Left cardiac atrium (tissue), 4 donors: ENCODE results near the gene ECSCR. TPM values are rescaled to one million over a fixed set of nuclear protein-coding genes. Genes with fewer than 3 reads are reported as not detected.
"Not testable (repeated sequence)": the region's sequence is repeated elsewhere in the genome, so short reads cannot be mapped to it uniquely, and the experiment has no call there.

Experiments used
- ATAC-seq, 2 donors: fragments of 200-7000 bp; cut with Tn5 transposase; one replicate each; pipeline ENCODE4 v1.9.1; 2020; ENCODE audit warnings: mild to moderate bottlenecking in 2 of 2, moderate library complexity in 2 of 2
- DNase-seq: peaks from one replicate; pipeline ENCODE4 v3.0.0-alpha.2; 2020
- intact Hi-C, 2 donors: fragments of 100-400 bp; cut with DNase I; formaldehyde crosslinking; loops; one replicate each; pipeline versions ENCODE4 v1.14.1 to v1.15.1; 2022 to 2023
- long read RNA-seq: library from polyadenylated mRNA; unstranded; transcript quantifications from one replicate; pipeline ENCODE4 v2.0.0, GENCODE V29; 2021
- total RNA-seq, 2 donors: library from RNA; stranded (reverse); fragmentation: NEBNext Ultra II Directional; extraction: Animal tissue kit (Norgen Biotek cat#: 25700); gene quantifications; one replicate each; pipeline ENCODE4 v1.2.1, GENCODE V29; 2021
- donor health status: DM: no; HTN: yes; CAD: no.
- donor health status: DM: no; HTN: yes; CAD: no; lungs with severe emphysema.
- donor health status: DM: yes; HTN: yes; CAD: no.
- donor health status: Dilated cardiomyopathy.

ECSCR gene, protein sequence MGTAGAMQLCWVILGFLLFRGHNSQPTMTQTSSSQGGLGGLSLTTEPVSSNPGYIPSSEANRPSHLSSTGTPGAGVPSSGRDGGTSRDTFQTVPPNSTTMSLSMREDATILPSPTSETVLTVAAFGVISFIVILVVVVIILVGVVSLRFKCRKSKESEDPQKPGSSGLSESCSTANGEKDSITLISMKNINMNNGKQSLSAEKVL
- total RNA-seq = 10 to 100 TPM; 21.6 to 49.8 TPM
- long read RNA-seq, transcript ECSCR-201 (10 exons, 1,035 nt) = major isoform, 7 of 7 reads
- long read RNA-seq, partial matches to known transcripts = 0 of 7 reads
- long read RNA-seq, other reads (novel, unspliced or antisense) = 0 of 7 reads

- intact Hi-C loops = no loop called here
- DNase-seq (peak; percentile 70), ATAC-seq (peak; percentile 56 to 57)
Measured at GRCh38 chr5:139462586-139463276, at the start of gene ECSCR. ECSCR (minus strand) TSS chr5:139462743; CDS start chr5:139462670, 73 bp downstream.

GRCh38 chr5:139504722-139505121 lies 42.2 kb upstream of the ECSCR start:
- intact Hi-C loops, DNase-seq, ATAC-seq: not testable (repeated sequence)

GRCh38 chr5:139503879-139504278 lies 41.3 kb upstream of the ECSCR start:
- ATAC-seq, DNase-seq, intact Hi-C loops: not testable (repeated sequence)

- DNase-seq, ATAC-seq, intact Hi-C loops: not testable (repeated sequence)
Measured at GRCh38 chr5:139503036-139503817, 40.7 kb upstream of the ECSCR start.

- no peak for ATAC-seq
- intact Hi-C loops = no loop called here
- DNase-seq = no peak
Measured at GRCh38 chr5:139501381-139501780, 38.8 kb upstream of the ECSCR start.

GRCh38 chr5:139495638-139496435 lies 33.3 kb upstream of the ECSCR start:
- ATAC-seq (peak; percentile 35 to 42), DNase-seq (no peak)
- intact Hi-C loops = no loop called here

GRCh38 chr5:139494832-139495231 lies 32.3 kb upstream of the ECSCR start:
- no peak for ATAC-seq
- intact Hi-C loops = no loop called here
- no peak for DNase-seq

DNA sequence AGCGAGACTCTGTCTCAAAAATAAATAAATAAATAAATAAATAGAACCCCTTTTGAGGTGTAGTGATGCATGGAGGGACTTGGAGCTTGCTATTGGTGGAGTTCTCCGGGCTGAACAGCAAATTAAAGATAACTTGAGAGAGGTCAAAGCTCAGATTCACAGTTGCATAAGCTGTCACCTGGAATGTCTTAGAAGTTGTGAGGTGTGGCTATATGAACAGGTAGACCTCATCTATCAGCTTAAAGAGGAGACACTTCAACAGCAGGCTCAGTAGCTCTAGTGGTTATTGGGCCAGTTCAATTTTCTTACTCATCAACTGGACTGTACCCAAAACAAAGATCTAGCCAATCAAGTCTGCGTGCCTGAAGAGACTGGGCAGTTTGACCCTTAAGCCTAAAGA lies 31.7 kb upstream of the ECSCR start:
- DNase-seq = no peak
- ATAC-seq = no peak
- intact Hi-C loops = no loop called here

DNA sequence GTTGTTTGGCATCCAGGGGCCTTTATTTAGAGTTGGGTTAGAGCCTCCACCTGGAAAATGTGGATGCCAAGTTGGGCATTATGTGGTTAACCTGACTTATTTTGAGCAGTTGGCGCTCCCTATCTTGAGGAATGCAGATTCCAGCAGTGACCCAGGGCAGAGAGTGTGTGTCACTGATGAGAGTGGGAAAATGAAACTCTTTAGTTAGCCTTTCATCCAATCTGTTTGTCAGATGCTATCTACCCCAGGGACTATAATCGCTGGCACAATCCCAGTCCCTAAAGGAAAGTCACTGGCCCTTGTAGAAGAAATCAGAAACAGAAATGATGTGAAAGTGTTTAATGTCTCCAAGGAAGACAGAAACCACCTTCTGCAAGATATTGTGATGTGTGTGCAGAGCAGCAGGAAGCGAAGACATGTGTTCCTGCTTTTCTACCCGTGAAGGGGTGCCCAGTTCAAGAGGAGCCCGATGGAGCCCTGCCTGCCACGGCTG lies 30.2 kb upstream of the ECSCR start:
- DNase-seq (no peak), ATAC-seq (peak; percentile 59 to 69)
- intact Hi-C loops = no loop called here

DNA sequence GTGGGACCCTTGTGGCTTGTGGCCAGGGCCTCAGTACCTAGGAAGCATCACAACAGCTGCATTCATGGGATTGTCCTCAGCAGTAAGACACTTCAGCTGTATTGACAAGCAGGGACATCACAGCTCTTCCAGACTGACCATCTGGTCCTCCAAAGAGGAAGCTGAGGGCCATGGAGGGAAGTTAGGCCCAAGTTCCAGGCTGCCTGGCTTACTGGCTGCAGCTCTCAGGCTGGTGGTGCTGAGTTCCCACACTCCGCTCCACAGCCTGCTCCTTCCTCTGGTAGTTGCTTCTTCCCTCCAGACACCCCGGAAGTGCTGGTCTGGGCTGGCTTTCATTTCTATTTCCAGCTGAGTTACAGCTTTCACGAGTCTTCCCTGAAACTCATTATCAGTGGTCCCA lies 25.7 kb upstream of the ECSCR start:
- intact Hi-C loops = no loop called here
- ATAC-seq = peak; percentile 48 to 80
- DNase-seq = peak; percentile 52

DNA sequence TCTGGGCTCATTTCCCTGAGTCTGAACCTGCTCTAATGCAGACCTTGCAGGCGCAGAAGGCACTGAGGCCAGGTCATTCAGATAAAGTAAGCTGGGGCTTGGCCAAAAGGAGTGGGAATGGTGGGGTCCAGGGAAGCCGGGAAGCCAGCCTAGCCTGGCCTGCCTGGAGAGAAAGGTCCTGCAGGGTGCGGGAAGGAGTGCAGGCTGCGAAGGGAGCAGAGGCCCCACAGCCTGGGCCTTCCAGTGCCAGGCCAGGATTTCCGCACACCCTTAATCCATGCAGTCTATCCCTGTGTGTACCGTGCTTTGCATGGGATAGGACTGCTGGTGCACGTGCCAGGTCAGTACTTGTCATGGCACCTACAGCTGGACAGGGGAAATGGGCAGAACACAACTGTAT lies 23.7 kb upstream of the ECSCR start:
- ATAC-seq (no peak), DNase-seq (no peak)
- intact Hi-C loops = no loop called here

- not testable (repeated sequence) for ATAC-seq, DNase-seq
- intact Hi-C loops = loop anchor here in 1 of 2 donors (2.0 kb wide), 1 partner anchor 64 kb away; no protein-coding TSS in a partner anchor
Measured at GRCh38 chr5:139482890-139483208, 20.3 kb upstream of the ECSCR start.

DNA sequence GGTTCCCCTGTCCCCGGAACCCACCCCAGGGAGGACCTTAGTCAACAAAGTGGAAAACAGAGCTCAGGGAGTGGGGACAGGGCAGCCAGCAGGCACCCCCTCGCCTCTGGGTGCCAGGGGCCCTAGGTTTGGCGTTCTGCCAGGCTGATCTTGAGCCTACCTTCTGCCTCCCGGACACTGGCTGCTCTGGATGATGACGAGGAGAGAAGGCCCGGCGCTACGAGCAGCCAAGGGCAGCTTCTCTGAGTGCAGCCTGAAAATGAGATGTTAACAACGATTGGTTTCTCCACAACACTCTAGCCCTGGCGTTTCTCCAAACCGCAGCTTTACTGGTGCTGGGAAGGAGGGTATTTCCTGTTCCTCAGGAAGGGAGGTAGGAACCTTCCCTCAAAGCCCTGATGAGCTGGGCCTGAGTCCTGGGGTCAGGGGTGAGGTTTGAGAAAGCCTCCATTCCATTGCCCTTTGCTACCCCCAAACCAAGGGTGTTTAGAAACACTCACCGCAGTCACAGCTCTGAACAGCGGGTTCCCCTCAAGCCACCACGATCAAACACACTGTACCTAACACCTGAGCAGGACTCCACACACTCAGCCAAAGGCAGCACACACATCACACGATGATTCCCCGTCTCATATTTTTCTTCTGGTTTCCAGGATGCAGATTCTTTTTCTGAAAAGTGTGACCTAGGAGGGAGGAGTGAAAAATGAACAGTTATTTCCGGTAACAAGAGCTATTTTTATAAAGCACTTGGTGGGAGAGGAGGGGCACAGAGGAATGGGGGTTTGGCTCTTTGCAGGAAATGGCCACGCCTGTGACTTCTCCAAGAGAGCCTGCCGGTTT lies 19.7 kb upstream of the ECSCR start, which contains the start of gene STING1:
TSS of gene STING1 (minus strand) at position 709 of the 840 bp plus-strand sequence. CDS start 1,054 bp downstream, outside the sequence.
- DNase-seq (peak; percentile 91), ATAC-seq (peak; percentile 77 to 80)
- intact Hi-C loops = loop anchor here in 1 of 2 donors (2.0 kb wide), 1 partner anchor 63 kb away; no protein-coding TSS in a partner anchor

- ATAC-seq (peak; percentile 54 to 55), DNase-seq (no peak)
- intact Hi-C loops = loop anchor here in 1 of 2 donors (2.0 kb wide), 1 partner anchor 63 kb away; no protein-coding TSS in a partner anchor
Measured at GRCh38 chr5:139481580-139482049, 19.1 kb upstream of the ECSCR start.

GRCh38 chr5:139481122-139481533 lies 18.6 kb upstream of the ECSCR start:
- intact Hi-C loops = no loop called here
- ATAC-seq (peak; percentile 41 to 48), DNase-seq (peak; percentile 59)

DNA sequence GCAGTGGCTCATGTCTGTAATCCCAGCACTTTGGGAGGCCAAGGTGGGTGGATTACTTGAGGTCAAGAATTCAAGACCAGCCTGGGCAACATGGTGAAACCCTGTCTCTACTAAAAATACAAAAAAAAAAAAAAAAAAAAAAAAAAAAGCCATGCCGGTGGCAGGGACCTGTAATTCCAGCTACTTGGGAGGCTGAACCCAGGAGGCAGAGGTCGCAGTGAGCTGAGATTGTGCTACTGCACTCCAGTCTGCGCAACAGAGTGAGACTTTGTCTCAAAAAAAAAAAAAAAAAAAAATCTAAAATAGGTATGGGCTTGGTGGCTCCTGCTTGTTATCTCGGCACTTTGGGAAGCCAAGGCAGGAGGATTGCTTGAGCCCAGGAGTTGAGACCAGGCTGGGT lies 17.2 kb upstream of the ECSCR start:
- intact Hi-C loops, DNase-seq, ATAC-seq: not testable (repeated sequence)

DNA sequence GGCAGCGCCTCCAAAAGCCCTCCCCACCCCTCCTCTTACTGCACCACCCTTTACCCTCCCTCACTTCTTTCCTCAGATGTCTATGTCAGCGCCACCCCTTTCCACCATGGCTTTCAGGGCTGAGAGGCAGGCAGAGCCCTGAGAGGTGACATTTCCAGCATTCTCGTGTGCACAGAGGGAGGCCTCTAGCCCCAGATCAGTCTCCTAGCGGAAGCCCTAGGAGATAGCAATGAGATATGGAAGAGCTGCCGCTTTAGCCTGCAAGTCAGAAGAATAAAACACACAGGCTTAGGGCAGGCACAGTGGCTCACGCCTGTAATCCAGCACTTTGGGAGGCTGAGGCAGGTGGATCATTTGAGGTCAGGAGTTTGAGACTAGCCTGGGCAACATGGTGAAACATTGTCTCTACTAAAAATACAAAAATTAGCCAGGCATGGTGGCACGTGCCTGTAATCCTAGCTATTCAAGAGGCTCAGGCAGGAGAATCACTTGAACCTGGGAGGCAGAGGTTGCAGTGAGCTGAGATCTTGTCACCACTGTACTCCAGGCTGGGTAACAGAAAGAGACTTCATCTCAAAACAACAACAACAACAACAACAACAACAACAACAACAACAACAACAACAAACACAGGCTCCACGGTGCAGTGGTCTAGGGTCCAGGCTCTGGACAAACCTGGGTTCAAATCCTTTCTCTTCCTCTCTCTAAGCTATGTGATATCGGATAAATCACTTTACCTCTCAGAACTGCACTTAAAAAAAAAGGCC lies 16.3 kb upstream of the ECSCR start:
- ATAC-seq, DNase-seq, intact Hi-C loops: not testable (repeated sequence)
